ENCODE measurements around the gene RREB1.

DNA sequence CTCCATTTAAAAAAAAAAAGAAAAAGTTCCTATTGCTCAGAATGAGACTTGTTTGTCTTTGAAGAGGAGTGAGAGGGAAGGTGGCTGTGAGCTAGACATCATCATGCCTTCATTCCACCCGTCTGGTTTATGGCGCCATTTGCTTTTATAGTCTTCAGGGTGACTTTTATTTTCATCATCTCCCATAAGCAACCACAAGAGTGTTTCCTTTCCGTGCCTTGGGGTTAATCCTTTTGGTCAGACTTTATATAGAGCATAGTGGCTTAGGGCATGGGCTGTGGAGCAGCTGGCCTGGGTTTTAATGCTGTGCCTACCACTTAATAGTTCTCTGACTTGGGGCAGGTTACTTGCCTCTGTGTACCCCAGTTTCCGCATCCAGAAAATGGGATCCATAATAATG is 77.8 kb downstream of the RREB1 start:
- TF ChIP-seq, protein P1, sequence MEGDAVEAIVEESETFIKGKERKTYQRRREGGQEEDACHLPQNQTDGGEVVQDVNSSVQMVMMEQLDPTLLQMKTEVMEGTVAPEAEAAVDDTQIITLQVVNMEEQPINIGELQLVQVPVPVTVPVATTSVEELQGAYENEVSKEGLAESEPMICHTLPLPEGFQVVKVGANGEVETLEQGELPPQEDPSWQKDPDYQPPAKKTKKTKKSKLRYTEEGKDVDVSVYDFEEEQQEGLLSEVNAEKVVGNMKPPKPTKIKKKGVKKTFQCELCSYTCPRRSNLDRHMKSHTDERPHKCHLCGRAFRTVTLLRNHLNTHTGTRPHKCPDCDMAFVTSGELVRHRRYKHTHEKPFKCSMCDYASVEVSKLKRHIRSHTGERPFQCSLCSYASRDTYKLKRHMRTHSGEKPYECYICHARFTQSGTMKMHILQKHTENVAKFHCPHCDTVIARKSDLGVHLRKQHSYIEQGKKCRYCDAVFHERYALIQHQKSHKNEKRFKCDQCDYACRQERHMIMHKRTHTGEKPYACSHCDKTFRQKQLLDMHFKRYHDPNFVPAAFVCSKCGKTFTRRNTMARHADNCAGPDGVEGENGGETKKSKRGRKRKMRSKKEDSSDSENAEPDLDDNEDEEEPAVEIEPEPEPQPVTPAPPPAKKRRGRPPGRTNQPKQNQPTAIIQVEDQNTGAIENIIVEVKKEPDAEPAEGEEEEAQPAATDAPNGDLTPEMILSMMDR (IDR thresholded peaks at IDR 0.05; ENCODE audit: borderline replicate concordance, extremely low read depth, low read length, poor library complexity, severe bottlenecking) = no peak
- TF ChIP-seq EZH2 (IDR thresholded peaks at IDR 0.05; ENCODE audit: borderline replicate concordance, low read depth, low read length, severe bottlenecking) = no peak
